ENCODE data around the gene SLC24A5. TPM values are rescaled to one million over a fixed set of nuclear protein-coding genes. Genes with fewer than 3 reads are reported as not detected.

The SLC24A5 gene
- total RNA-seq, 1 experiment from 2014 or later: not detected

DNA sequence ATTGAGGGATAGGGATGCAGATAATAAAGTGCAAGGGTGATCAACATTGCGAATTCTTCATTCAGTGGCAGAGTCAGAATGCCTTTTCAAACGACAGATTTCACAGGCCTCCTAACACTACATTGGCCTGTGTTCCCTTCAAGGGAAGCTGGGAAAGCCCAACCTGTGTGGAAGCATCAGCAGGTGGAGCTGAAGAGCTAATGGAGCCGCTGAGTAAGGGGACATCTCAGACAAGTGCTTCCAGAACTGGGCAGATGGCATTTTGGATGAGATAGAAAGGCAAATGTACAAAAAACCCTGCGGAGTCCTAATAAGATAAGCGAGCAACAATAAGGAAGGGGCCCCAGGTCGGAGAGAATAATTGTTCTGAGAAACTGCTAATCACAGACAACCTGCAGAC is 8.5 kb upstream of the SLC24A5 start:
- DNase-seq (ENCODE audit: low read depth): peak; percentile 23

DNA sequence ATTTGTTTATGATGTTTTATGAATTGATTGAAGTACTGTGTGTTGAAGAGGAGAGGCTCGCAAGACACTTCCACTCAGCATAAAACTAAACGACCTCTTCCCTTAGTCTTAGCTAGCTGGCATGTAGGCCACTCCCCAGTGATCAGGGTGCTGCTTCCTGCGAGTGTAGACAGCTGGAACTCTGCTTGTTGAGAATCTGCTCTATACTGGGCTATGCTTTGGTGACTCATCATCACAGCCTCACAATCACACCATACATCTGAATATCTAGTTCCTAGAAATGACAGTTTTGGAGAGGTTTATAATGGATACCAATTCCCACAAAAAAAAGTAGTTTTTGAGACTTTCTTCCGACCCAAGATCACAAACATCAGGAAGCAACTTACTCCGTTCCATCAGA is 1.5 kb upstream of the SLC24A5 start:
- DNase-seq (ENCODE audit: low read depth): peak; percentile 7

DNA sequence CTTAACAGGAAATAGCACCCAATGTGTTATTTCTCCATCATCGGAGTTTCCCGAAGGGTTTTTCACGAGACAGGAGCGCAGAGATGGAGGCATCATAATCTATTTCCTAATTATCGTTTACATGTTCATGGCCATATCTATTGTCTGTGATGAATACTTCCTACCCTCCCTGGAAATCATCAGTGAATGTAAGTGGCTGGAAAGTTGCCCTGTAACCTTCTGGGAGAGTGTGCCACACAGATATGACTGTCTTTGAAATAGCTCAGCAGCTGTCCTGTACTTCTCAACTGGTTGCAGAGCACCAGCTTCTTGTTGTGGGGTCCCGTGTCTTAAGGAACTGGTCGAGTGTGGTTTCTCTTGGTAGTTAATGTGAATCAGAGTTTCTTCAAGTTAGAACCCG is 1.1 kb downstream of the SLC24A5 start:
- DNase-seq (ENCODE audit: low read depth): no peak

DNA sequence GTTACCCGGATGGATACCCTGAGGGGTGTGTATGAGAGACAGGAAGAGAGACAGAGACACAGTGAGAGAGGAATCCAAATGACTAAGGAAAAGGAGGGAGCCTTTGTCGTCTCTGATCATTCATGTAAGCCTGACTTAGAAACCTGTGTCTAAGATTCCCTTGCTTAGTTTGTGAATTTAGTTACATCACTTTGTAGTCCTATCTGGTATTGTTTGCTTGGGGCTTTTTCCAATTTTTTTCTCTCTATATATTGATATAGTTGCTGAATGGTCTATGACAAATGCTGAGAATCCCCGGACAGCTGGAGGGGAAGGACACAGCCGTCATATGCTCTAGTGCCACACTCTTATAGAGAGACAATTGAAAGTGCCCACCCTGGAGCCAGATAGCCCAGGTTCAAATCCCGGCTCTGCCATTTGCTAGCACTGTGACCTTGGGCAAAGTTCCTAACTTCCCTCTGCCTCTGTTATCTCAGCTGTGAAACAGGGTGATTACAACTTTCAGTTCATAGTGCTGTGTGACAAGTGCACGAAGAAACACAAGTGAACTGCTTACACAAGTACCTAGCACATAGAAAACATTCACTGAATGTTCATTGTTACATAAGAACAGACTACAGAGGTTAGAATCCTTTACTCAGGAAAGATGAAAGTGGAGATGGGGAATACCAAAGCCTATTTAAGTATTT is 6.0 kb downstream of the SLC24A5 start:
- DNase-seq (ENCODE audit: low read depth): no peak

DNA sequence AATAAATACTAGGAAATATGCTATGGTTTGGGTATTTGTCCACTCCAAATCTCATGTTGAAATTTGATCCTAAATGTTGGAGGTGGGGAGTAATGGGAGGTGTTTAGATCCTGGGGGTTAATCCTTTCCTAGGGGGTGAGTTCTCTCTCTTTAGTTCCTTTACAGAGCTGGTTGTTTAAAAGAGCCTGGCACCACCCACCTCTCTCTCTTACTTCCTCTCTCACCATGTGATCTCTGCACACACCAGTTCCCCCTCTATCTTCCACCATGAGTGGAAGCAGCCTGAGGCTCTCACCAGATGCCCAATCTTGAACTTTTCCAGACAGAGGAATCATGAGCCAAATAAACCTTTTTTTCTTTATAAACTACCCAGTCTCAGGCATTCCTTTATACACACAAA is 10.5 kb downstream of the SLC24A5 start:
- DNase-seq (ENCODE audit: low read depth): no peak

DNA sequence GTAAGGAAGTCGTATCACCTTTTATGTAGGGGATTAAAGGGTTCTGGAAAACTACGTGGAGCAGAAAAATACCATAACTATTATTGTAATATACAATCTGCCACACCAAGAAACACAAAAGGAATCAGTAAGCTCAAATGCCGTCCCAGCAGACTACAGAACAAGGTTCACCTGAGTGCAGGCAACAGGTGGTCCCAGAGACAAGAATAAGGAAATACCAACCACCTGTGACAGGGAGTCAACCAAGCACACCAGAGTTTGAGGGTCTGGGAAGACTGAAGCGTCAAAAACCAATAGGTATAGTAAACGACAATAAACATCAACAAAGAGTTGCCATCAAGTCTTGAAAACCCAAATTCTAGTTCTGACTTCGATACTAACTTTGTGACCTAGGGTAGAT is 12.1 kb downstream of the SLC24A5 start:
- no peak for DNase-seq (ENCODE audit: low read depth)

DNA sequence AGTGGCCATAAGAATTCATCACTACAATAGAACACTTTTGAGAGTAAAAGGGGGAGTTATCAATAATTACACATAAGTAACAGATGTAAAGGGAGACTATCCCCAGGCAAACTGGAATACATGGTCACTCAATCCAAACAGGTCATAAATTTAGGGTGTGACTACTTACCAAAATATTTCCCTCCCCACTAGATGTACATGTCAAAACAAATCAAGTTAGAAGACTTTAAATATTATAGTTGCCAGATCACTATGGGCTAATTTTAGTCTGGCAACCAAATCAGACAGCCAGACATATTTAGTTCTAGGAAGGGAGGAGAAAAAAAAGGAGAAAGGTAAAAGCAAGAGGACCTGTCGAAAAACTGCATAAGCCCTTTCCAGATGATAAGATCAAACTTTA is 23.1 kb downstream of the SLC24A5 start:
- DNase-seq (ENCODE audit: low read depth): no peak

DNA sequence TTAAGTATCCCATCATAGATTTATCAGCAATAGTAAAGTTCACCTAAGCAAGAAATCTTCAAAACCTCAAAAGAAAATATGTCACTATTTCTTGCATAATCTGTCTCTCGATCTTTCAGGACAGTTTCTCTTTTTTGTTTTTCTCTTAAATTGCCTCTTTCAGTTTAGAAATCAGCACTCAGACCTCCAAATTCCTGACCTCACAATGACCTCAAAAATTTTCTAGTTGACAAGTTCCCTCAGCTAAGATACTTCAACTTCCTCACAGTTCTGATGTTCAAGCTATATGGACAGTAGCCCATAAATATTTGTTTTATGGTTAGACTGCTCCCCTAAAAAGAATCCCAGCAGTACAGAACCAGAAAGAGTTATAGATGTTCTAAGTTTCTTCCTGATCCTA is 24.1 kb downstream of the SLC24A5 start:
- no peak for DNase-seq (ENCODE audit: low read depth)

DNA sequence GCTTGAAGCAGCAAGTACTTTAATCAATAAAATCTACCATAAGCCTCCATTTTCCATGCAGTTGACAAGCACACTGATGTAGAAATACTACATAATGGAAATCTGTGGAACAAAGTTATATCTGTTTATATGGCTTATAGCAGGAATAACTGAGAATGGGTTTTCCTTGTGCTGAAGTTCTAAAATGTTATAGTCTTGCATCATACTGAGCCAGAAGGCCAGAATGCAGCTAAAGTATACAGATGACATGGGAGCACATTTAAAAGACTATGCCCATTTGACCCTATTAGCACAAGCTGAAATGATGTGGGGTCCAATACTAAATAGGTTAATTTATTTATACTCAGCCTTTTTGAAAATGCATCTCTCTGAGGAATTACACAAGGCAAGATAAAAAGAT is 25.1 kb downstream of the SLC24A5 start:
- DNase-seq (ENCODE audit: low read depth): no peak

DNA sequence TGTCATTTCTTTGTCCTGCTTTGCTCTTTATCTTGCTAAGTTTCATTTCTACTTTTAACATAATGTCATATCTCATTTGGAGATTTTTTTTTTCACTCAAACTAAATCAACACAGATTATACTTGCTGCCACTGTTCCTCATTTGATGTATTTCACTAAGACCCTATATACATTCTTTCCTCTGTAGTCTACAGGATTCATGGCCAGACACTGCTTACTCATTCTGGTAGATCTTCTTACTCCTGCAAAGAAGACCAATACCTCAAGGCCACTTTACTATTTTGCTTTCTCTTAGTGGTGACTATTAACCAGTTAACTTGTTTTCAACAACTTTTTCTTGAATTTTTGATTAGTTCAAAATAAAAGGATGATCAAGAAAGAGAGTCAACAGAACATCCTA is 26.6 kb downstream of the SLC24A5 start:
- no peak for DNase-seq (ENCODE audit: low read depth)

DNA sequence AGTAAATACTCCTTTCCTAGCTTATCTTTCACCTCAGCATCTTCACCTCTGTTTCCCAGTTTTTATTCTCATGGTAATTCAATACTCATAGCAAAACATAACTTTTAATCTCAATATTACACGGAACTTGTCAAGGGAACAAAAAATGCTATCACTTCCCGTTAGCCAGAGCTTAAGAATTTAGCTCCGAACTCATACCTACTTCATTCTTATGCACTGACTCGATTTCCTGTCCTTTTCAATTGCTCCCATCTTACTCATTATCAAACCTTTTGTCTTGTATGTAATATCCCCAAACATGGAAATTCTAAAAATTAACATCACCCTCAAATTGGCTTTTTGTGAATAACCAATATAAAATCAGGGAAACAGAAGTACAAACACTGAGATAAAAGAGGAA is 29.1 kb downstream of the SLC24A5 start:
- DNase-seq (ENCODE audit: low read depth): peak; percentile 47

DNA sequence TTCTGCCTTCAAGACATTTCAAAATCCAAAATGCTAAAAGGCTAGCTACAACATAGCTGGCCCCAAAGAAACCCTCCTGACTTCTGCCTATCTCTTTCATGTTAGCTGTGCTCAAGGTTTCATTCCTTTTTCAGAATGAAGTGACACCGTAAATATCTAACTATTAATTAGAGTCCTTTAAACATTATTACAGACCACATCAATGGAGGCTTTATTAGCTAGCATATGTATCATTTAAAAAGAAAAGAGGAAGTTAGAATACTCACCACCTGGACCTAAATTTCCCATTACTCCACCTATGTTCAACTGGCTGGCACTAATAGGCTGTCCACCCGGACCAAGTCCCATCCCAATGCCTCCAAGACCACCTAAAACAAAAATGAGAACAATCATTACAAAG is 32.7 kb downstream of the SLC24A5 start:
- no peak for DNase-seq (ENCODE audit: low read depth)

DNA sequence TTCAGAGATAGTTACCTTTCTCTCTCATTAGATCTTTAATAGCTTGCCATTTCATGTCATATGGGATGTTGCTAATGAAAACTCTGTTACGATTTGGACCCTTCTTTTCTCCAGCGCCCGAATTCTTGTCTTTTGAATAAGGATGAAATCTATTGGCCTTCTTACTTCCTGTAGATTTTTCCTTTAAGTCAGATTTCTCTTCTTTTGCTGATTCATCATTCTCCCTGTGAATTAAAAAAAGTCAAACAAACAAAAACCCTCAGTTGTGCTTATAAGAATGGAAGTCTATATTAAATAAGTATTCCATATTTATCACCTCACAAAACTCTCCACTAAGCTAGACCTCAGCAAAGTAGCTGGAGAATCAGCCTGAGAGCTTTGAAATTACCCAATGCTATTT is 47.8 kb downstream of the SLC24A5 start:
- no peak for DNase-seq (ENCODE audit: low read depth)

DNA sequence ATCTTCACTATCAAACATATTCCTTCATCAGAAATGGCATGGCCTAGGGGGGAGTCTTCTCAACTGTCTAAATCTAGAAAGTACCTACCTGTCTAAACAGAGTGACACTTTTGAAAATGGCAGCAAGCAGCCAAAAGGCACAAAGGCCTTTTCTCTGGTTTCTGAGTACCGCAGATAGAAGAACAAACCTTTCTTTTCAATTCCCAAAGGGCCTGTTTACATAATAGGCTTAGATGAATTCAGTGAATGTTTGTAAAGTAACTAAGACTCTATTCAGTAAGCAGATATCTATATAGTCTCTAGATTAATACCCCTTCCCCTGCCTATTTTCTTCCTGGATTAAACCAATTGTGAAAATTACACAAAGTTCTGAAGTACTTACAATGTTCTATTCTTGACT is 50.2 kb downstream of the SLC24A5 start:
- no peak for DNase-seq (ENCODE audit: low read depth)

DNA sequence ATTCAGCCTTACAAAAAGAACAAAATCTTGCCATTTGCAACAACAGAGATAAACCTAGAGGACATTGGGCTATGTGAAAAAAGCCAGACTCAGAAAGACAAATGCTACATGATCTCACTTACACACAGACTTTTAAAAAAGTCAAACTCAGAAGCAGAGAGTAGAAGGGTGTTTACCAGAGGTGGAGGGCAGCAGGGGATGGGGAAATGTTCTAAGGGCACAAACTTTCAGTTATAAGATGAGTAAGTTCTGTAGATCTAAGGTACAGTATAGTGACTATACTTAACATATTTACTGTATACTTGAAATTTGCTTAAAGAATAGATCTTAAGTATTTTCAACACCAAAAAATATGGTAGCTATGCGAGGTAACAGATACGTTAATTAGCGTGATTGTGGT is 54.3 kb downstream of the SLC24A5 start:
- DNase-seq (ENCODE audit: low read depth): no peak

DNA sequence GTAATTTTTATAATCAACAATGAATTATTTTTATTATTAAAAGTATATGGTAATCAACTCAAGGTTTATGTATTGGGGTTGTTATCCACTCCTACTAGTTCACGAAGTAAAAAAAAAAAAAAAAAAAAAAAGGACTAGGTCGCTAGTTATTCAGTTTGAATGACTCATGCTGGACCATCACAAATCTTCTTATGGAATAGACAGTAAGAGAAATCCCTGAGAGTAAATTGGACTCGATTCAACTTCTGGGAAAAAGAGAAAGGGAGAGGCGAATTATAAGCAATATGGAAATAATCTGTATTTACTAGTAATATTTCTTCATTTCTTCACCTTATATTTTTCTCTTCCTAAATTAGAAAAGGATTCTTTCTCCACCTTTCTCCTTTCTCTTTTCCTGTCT is 55.3 kb downstream of the SLC24A5 start:
- DNase-seq (ENCODE audit: low read depth): peak; percentile 17

DNA sequence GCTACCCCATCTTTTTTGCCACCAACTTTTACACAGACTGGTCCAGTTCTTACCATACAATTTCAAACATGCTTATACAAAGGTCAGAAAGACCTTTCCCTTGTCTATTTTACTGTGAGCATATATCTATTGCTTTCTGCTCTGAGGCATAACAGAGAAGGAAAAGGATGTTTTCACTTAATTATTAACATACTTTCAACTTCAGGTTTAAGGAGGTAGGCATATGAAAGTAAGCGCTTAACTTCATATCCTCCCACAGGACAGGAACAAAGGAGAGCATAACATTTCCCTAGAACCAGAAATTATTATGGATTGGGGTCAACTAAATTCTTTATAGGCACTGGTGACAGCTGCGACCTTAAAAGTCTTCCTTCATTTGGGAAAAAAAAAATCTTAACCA is 56.2 kb downstream of the SLC24A5 start:
- no peak for DNase-seq (ENCODE audit: low read depth)

DNA sequence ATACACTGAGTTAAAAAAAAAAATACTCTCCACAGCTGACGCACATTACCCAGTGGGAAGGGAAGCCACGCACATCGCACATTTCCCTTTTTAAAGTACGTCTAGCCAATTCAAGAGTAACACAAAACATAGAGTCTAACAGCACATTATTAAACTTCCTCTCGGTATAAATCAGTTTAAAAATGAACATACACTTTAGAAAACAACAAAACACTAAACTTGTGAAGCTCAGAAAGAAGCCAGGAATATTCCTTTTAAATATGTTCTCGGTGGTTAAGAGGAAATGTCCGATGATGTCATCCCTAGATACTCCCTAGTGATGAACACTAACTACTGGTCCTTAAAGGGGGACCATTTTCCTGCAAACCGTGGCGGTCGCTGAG is 56.6 kb downstream of the SLC24A5 start:
- peak; percentile 62 for DNase-seq (ENCODE audit: low read depth)

DNA sequence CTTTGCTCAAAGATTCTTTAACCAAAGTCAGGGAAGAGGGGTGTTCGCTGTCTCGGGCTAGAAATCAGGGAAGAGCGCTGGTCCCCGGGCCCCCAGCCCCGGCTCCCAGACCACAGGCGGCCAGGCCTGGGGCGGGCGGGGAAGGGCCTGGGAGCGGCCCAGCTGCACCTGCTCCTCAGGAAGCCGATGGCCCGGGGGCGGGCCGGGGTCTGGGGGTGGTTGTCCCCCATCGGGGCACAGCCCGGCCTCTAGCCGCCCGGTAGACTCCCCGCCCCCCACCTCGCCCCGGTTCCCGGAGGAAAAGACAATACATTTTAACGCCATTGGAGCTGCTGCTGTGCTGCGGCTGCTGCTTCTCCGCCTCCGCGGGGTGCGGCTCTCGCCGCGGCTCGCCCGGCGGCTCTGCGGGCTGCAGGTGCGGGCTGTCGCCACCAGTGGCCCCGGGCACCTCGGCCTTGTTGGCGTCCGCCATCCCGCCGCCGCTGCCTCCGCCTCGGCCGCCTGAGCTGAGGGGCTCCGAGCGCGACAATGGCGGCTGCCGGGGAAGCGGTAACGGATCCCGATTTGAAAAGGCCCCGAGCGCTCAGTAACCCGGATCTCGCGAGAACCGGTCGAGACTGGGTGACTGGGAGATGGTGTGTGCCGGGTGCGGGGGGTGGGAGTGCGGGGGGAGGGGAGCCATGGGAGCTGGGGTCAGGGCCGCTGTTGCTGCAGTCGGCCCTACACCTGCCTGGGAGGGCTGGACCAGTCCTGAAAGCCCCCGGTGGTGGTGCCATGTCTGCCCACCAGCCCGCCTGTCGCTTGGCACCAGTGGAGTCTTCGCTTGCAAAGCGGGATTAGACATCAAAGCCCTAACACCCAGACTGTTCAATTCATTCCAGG is 57.2 kb downstream of the SLC24A5 start, which contains the start of gene MYEF2:
MYEF2 (minus strand) TSS at position 530 of the 882 bp plus-strand sequence; CDS start at position 472, 58 bp downstream.
- DNase-seq (ENCODE audit: low read depth): peak; percentile 81

DNA sequence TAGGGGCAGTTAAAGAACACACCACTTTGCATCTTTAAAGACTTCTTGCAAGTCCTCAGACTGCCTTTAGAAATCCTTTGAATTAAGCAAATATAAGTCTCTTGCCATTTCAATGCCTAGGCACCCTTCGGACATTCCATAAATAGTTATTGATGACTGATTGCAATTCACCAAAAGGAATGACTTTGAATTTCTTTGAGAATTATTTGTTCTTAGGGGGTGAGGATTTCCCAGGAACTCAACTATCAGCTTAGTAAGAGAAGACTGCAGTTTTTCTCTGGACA is 57.8 kb downstream of the SLC24A5 start:
- DNase-seq (ENCODE audit: low read depth): no peak

DNA sequence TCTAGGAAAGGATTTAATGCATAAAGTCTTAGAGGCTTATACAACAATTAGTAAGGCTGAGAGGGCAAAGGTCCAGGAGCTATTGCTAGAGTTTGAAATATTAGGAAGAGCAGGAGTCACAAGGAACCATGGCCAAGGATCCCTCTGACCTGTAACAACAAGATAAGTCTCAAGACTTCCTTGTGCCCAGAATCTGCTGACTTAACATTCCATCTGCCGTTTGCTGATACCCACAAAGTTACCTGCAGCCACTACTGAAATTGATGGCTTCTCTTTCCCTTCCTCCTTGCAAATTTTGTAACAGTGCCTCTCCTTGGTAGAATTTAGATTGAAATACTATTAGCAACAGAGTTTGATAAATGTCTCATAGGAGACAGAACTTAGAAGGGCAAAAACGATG is 62.0 kb downstream of the SLC24A5 start:
- DNase-seq (ENCODE audit: low read depth): no peak

DNA sequence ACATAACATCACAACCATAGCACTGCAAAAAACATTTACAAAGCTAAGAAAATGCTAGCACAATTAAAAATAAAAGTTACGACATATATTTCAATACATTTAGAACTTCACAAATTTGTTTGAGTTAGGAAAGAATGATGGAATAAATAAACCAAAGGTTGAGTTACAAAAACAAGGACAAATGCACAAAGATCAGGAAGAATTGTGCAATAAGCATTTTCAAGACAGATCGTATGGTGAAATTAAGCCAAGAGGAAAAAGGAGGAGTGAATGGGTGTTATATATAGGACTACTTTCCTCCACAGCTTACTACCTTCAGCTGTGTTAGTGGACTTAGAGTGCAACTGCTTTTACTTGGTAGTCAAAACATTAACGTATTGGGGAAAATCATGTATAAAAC is 64.7 kb downstream of the SLC24A5 start:
- no peak for DNase-seq (ENCODE audit: low read depth)

DNA sequence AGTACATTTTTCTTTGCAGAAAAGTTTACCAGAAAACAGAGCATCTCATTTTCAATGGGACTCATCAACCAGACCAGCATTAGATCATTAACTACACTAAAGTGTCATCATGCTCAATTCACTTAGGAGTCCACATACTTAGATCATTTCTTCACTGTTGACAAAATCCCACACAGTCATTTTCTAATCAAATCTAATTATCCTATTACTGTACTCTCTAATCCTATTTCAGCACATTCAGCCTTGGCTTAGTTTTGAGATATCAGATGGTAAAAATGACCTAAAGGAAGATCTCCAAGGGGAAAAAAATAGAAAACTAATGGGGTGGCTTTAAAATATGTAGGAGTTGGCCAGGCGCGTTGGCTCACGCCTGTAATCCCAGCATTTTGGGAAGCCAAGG is 65.5 kb downstream of the SLC24A5 start:
- no peak for DNase-seq (ENCODE audit: low read depth)
